ENCODE data around the gene NAALADL2. TPM values are rescaled to one million over a fixed set of nuclear protein-coding genes. Genes with fewer than 3 reads are reported as not detected.

Gene NAALADL2
- total RNA-seq, 2 experiments from 2014 or later: 0.30 to 1.2 TPM

GRCh38 chr3:175837962-175838361 is 978.8 kb downstream of the NAALADL2 start:
- peaks cover under 1% of the 10 kb centered on the region for H3K9me3 Mint-ChIP-seq
- no peak for ATAC-seq (ENCODE audit: poor library complexity)
- H3K4me3 ChIP-seq (ENCODE audit: low read length): no peak overlapping the region
- H3K36me3 ChIP-seq (ENCODE audit: insufficient read depth, low read length): no peaks in the 10 kb centered on the region
- H3K27ac ChIP-seq (ENCODE audit: low read depth in 1 of 2, low read length in 2 of 2): no peak overlapping the region
- intact Hi-C loops (cut with DNase I, micrococcal nuclease): no loop called here
- no peaks in the 10 kb centered on the region for H3K4me1 ChIP-seq (ENCODE audit: insufficient read depth, low read length)
- H3K9me3 ChIP-seq (ENCODE audit: control insufficient read depth in 1 of 2, insufficient read depth in 1 of 2, low read length in 2 of 2): peaks cover 0 to 4% of the 10 kb centered on the region in 2 experiments
- ChIA-PET POLR2A (no interaction called here), CTCF (no interaction called here)
- no peaks in the 10 kb centered on the region for H3K4me1 Mint-ChIP-seq (ENCODE audit: low read depth)
- TF ChIP-seq CTCF (IDR thresholded peaks at IDR 0.05): no peak
- H3K36me3 Mint-ChIP-seq (ENCODE audit: low read depth): no peaks in the 10 kb centered on the region
- no peak for DNase-seq
- H3K27me3 Mint-ChIP-seq: no peaks in the 10 kb centered on the region
- no peak overlapping the region for H3K4me3 Mint-ChIP-seq
- no peaks in the 10 kb centered on the region for H3K27me3 ChIP-seq (ENCODE audit: control insufficient read depth in 1 of 2, insufficient read depth in 2 of 2, low read length in 2 of 2)
- no peak overlapping the region for H3K27ac Mint-ChIP-seq

- CTCF ChIA-PET: no interaction called here
- POLR2A ChIA-PET: no interaction called here
- no peaks in the 10 kb centered on the region for H3K36me3 ChIP-seq (ENCODE audit: insufficient read depth, low read length)
- no peaks in the 10 kb centered on the region for H3K27me3 Mint-ChIP-seq
- H3K27ac Mint-ChIP-seq: no peak overlapping the region
- TF ChIP-seq CTCF (IDR thresholded peaks at IDR 0.05): no peak
- intact Hi-C loops (cut with DNase I, micrococcal nuclease): no loop called here
- ATAC-seq (ENCODE audit: poor library complexity): no peak
- H3K27me3 ChIP-seq (ENCODE audit: control insufficient read depth in 1 of 2, insufficient read depth in 2 of 2, low read length in 2 of 2): no peaks in the 10 kb centered on the region
- H3K4me3 Mint-ChIP-seq: no peak overlapping the region
- H3K4me3 ChIP-seq (ENCODE audit: low read length): no peak overlapping the region
- H3K9me3 Mint-ChIP-seq: peaks cover 3% of the 10 kb centered on the region
- peaks cover 0 to 4% of the 10 kb centered on the region in 2 experiments for H3K9me3 ChIP-seq (ENCODE audit: control insufficient read depth in 1 of 2, insufficient read depth in 1 of 2, low read length in 2 of 2)
- H3K4me1 ChIP-seq (ENCODE audit: insufficient read depth, low read length): no peaks in the 10 kb centered on the region
- H3K4me1 Mint-ChIP-seq (ENCODE audit: low read depth): no peaks in the 10 kb centered on the region
- DNase-seq: no peak
- no peak overlapping the region for H3K27ac ChIP-seq (ENCODE audit: low read depth in 1 of 2, low read length in 2 of 2)
- no peaks in the 10 kb centered on the region for H3K36me3 Mint-ChIP-seq (ENCODE audit: low read depth)
These were observed 980.4 kb downstream of the NAALADL2 start for GRCh38 chr3:175839366-175840005.

- ChIA-PET POLR2A (no interaction called here), CTCF (no interaction called here)
- no peak overlapping the region for H3K27ac ChIP-seq (ENCODE audit: low read depth in 1 of 2, low read length in 2 of 2)
- no peak overlapping the region for H3K27ac Mint-ChIP-seq
- H3K4me3 ChIP-seq (ENCODE audit: low read length): no peak overlapping the region
- no peaks in the 10 kb centered on the region for H3K4me1 ChIP-seq (ENCODE audit: insufficient read depth, low read length)
- ATAC-seq (ENCODE audit: poor library complexity): no peak
- H3K36me3 Mint-ChIP-seq (ENCODE audit: low read depth): no peaks in the 10 kb centered on the region
- no peaks in the 10 kb centered on the region for H3K9me3 ChIP-seq (ENCODE audit: control insufficient read depth in 1 of 2, insufficient read depth in 1 of 2, low read length in 2 of 2)
- H3K4me3 Mint-ChIP-seq: no peak overlapping the region
- H3K27me3 ChIP-seq (ENCODE audit: control insufficient read depth in 1 of 2, insufficient read depth in 2 of 2, low read length in 2 of 2): no peaks in the 10 kb centered on the region
- H3K4me1 Mint-ChIP-seq (ENCODE audit: low read depth): no peaks in the 10 kb centered on the region
- no peaks in the 10 kb centered on the region for H3K36me3 ChIP-seq (ENCODE audit: insufficient read depth, low read length)
- DNase-seq: no peak
- H3K9me3 Mint-ChIP-seq: peaks cover 3% of the 10 kb centered on the region
- H3K27me3 Mint-ChIP-seq: no peaks in the 10 kb centered on the region
- intact Hi-C loops (cut with DNase I, micrococcal nuclease): no loop called here
- TF ChIP-seq CTCF (IDR thresholded peaks at IDR 0.05): no peak
These were observed 992.4 kb downstream of the NAALADL2 start for GRCh38 chr3:175851541-175851940.

Data from CD4-positive, alpha-beta T cell (primary cell).